GM12865 (cell line): ENCODE data around the gene CHST12.

Source experiments
- DNase-seq: peaks from one replicate; pipeline ENCODE4 v3.0.0; 2010; ENCODE audit warnings: low read depth
- H3K4me3 ChIP-seq: 2 replicates; pipeline ENCODE4 v1.5.1; 2011; ENCODE audit warnings: mild to moderate bottlenecking, low read depth, low read length, control low read depth
- TF ChIP-seq, protein P1 (sequence below): IDR thresholded peaks from 2 replicates; pipeline ENCODE4 v1.5.1; 2011; ENCODE audit warnings: low read length, control low read depth, low read depth, inconsistent platforms; ENCODE audit not compliant: insufficient read depth; ENCODE audit errors: missing control alignments

Gene CHST12

DNA sequence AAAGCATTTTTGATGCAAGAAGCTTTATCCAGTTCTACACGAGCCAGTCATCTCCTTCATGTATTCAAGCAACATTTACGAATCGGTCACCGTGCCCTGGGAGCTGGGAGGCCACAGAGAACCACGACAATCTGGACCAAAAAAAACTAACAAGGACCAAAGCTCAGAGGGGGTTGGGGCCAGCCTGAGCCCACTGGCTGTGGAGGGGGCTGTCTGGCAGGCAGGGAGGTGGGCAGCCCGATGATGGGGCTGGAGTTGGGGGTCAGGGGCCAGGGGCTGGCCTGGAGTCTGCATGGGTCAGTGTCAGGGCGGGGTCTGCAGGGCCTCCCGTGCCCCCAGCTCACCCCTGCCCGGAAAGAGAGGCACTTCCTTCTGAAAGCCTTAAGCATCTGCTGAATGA, 85.3 kb downstream of the CHST12 start:
- TF ChIP-seq, protein P1, sequence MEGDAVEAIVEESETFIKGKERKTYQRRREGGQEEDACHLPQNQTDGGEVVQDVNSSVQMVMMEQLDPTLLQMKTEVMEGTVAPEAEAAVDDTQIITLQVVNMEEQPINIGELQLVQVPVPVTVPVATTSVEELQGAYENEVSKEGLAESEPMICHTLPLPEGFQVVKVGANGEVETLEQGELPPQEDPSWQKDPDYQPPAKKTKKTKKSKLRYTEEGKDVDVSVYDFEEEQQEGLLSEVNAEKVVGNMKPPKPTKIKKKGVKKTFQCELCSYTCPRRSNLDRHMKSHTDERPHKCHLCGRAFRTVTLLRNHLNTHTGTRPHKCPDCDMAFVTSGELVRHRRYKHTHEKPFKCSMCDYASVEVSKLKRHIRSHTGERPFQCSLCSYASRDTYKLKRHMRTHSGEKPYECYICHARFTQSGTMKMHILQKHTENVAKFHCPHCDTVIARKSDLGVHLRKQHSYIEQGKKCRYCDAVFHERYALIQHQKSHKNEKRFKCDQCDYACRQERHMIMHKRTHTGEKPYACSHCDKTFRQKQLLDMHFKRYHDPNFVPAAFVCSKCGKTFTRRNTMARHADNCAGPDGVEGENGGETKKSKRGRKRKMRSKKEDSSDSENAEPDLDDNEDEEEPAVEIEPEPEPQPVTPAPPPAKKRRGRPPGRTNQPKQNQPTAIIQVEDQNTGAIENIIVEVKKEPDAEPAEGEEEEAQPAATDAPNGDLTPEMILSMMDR, result no peak
- no peak for DNase-seq

GRCh38 chr7:2490181-2490651, 86.8 kb downstream of the CHST12 start:
- no peak overlapping the region for H3K4me3 ChIP-seq
- TF ChIP-seq, protein P1, result no peak
- no peak for DNase-seq

More for the DNA sequence above, 85.3 kb downstream of the CHST12 start:
- H3K4me3 ChIP-seq, result no peak overlapping the region

DNA sequence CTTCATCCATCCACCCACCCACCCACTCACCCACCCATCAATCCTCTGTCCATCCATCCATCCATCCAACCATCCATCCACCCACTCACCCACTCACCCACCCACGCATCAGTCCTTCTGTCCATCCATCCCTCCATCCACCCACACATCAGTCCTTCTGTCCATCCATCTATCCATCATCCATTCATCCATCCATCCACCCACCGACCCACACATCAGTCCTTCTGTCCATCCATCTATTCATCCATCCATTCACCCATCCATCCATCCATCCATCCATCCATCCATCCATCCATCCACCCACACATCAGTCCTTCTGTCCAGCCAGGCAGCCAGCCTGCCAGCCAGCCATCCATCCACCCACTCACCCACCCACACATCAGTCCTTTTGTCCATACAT, 88.6 kb downstream of the CHST12 start:
- TF ChIP-seq, protein P1, result no peak
- H3K4me3 ChIP-seq, result no peak overlapping the region

GRCh38 chr7:2493205-2494164, 90.1 kb downstream of the CHST12 start:
- TF ChIP-seq, protein P1, result no peak
- DNase-seq, result no peak
- H3K4me3 ChIP-seq, result no peak overlapping the region

More for the DNA sequence above, 88.6 kb downstream of the CHST12 start:
- no peak for DNase-seq

- H3K4me3 ChIP-seq, result no peak overlapping the region
- DNase-seq, result no peak
- TF ChIP-seq, protein P1, result no peak
Measured at GRCh38 chr7:2494191-2495130, 91.0 kb downstream of the CHST12 start.

DNA sequence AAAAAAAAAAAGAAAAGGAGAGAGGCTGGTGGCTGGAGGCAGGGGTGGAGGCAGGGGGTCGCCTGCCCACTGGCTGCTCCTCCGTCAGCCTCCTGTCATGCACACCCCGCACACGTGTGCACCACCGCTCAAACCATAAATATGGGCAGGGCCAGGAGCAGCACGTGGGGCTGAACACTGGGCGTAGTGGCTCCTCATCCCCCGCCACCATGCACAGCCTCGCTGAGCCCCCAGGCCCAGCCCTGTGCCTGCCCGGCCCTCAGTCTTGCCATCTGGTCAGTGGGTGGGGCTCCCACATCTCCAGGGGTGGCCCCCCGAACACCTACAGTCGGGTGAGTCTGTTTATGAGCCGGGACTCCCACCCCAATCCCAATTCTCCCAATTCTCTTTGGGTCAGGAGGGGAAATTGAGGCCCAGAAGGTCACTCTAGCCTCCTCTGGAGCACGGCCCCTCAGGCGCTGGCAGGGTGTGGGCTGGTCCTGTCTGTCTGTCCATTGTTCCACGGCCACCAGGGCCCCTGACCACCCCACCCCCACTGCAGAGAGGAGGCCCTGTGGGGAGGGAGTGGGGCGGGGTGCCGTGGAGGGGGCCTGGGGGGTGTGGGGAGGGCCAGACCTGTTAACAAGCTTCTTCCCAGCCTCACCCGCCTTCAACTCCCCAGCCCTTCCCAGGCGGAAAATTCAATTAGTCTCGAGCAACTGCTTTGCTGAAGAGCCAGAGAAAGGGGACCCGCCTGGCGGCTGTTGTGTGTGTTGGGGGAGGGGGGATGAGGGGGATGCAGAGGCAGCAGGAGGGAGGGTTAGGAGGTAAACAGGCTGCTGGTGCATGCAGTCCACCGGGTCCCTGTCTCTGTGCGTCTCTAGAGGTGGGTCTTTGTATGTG, 92.2 kb downstream of the CHST12 start:
- no peak for DNase-seq
- no peak overlapping the region for H3K4me3 ChIP-seq
- TF ChIP-seq, protein P1, result no peak
